22Rv1 (cell line): ENCODE data around the gene TUBB6.

Experiments
- ZFX ChIP-seq: fragments of 450-650 bp; IDR thresholded peaks from 2 replicates; pipeline ENCODE4 v1.6.1; 2017; ENCODE audit warnings: antibody characterized with exemption, borderline replicate concordance
- TF ChIP-seq, protein P1 (sequence below): fragments of 450-650 bp; IDR thresholded peaks from 2 replicates; pipeline ENCODE4 v1.5.1; 2017; ENCODE audit warnings: mild to moderate bottlenecking

DNA sequence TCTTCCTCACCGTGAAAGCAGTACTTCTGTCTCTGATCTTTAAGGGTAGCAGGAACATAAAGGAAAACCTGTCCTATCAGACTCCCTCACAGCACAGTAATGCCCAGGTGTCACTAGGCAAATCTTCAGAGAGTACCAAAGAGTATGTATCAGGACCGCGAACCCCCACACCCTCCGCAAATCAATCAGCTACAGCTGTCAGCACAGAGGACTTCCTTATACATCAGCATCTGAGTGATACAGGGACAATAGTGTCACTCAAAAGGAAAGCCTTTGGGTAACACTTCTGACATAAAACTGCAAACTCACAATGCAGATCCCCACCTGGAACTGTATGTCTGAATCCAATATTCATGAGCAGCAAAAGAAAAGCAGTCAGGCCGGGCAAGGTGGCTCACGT is 66.4 kb downstream of the TUBB6 start:
- TF ChIP-seq, protein P1, sequence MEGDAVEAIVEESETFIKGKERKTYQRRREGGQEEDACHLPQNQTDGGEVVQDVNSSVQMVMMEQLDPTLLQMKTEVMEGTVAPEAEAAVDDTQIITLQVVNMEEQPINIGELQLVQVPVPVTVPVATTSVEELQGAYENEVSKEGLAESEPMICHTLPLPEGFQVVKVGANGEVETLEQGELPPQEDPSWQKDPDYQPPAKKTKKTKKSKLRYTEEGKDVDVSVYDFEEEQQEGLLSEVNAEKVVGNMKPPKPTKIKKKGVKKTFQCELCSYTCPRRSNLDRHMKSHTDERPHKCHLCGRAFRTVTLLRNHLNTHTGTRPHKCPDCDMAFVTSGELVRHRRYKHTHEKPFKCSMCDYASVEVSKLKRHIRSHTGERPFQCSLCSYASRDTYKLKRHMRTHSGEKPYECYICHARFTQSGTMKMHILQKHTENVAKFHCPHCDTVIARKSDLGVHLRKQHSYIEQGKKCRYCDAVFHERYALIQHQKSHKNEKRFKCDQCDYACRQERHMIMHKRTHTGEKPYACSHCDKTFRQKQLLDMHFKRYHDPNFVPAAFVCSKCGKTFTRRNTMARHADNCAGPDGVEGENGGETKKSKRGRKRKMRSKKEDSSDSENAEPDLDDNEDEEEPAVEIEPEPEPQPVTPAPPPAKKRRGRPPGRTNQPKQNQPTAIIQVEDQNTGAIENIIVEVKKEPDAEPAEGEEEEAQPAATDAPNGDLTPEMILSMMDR: no peak
- no peak for TF ChIP-seq ZFX
